Left lung (tissue), 10 donors: ENCODE data around the gene SUSD1. TPM values are rescaled to one million over a fixed set of nuclear protein-coding genes. Genes with fewer than 3 reads are reported as not detected.

Source experiments
- ATAC-seq: fragments of 200-7000 bp; cut with Tn5 transposase; one replicate; pipeline ENCODE4 v1.9.1; 2020; ENCODE audit warnings: moderate library complexity
- DNase-seq, 4 donors: peaks; one replicate each; pipeline ENCODE4 v3.0.0-alpha.2; 2013 to 2020
- H3K27ac ChIP-seq, 2 donors: fragments of 200-600 bp; sonication (generic) in 1 of 2; one replicate each; pipeline versions ENCODE4 v1.5.0 to v1.8.0; 2020 to 2021
- H3K27me3 ChIP-seq, 2 donors: fragments of 200-600 bp; sonication (generic) in 1 of 2; one replicate each; pipeline versions ENCODE4 v1.5.0 to v1.8.0; 2020 to 2021
- H3K36me3 ChIP-seq, 2 donors: fragments of 200-600 bp; sonication (generic) in 1 of 2; one replicate each; pipeline versions ENCODE4 v1.5.0 to v1.8.0; 2020 to 2021
- H3K4me1 ChIP-seq, 2 donors: fragments of 200-600 bp; one replicate each; pipeline ENCODE4 v1.8.0; 2021
- H3K4me3 ChIP-seq, 2 donors: fragments of 200-600 bp; sonication (generic) in 1 of 2; one replicate each; pipeline versions ENCODE4 v1.5.0 to v1.8.0; 2020 to 2021; ENCODE audit warnings: mild to moderate bottlenecking in 1 of 2
- H3K9me3 ChIP-seq, 2 donors: fragments of 200-600 bp; sonication (generic) in 1 of 2; one replicate each; pipeline versions ENCODE4 v1.5.0 to v1.8.0; 2020 to 2021
- intact Hi-C, 2 donors: fragments of 100-400 bp; cut with DNase I; formaldehyde crosslinking; loops; one replicate each; pipeline versions ENCODE4 v1.11.2 to v1.14.2; 2022
- polyA plus RNA-seq, 6 donors: library from polyadenylated mRNA; unstranded; fragments of 120-200 nt; gene quantifications; one replicate each; pipeline ENCODE4 v1.2.1, GENCODE V29; 2013; ENCODE audit not compliant: insufficient read length in 6 of 6
- total RNA-seq, 2 donors: library from RNA; stranded (reverse); fragmentation: NEBNext Ultra II Directional; extraction: Animal tissue kit (Norgen Biotek cat#: 25700); gene quantifications; one replicate each; pipeline ENCODE4 v1.2.1, GENCODE V29; 2021
- TF ChIP-seq, protein P1 (sequence below), 2 donors: fragments of 200-600 bp; sonication (generic) in 1 of 2; IDR thresholded peaks; one replicate each; pipeline versions ENCODE4 v1.5.0 to v1.8.0; 2021; ENCODE audit warnings: antibody characterized with exemption in 2 of 2
- donor health status: DM: no; HTN: yes; CAD: no.
- donor health status: DM: no; HTN: no; CAD: no.

Gene SUSD1
- total and polyA plus RNA-seq, 8 donors = 26.7 to 41.8 (median 32.8) TPM

DNA sequence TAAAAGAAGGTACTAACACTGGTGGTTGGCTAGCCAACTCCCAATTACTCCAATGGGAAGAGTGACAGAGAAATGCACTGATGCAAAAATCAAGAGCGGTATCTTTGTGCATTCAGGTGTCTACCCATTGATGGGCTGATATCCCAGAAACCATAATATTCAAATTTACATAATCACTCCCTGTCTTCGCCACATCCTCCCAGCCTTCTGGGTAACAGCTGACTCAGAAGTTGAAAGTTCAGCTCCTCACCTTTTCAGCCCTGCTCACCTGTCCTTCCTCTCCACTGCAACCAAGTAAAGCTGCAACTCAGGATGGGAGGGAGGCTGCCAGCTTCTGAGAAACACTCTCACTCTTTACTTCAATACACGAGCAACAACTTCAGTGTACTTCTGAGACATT, 6.9 kb downstream of the SUSD1 start:
- no peak for ATAC-seq
- Histone ChIP-seq H3K9me3 (no peaks in the 10 kb centered on the region), H3K4me1 (peaks cover 0 to 38% of the 10 kb centered on the region in 2 donors), H3K36me3 (no peaks in the 10 kb centered on the region), H3K4me3 (no peak overlapping the region), H3K27me3 (no peaks in the 10 kb centered on the region), H3K27ac (no peak overlapping the region)
- TF ChIP-seq, protein P1, sequence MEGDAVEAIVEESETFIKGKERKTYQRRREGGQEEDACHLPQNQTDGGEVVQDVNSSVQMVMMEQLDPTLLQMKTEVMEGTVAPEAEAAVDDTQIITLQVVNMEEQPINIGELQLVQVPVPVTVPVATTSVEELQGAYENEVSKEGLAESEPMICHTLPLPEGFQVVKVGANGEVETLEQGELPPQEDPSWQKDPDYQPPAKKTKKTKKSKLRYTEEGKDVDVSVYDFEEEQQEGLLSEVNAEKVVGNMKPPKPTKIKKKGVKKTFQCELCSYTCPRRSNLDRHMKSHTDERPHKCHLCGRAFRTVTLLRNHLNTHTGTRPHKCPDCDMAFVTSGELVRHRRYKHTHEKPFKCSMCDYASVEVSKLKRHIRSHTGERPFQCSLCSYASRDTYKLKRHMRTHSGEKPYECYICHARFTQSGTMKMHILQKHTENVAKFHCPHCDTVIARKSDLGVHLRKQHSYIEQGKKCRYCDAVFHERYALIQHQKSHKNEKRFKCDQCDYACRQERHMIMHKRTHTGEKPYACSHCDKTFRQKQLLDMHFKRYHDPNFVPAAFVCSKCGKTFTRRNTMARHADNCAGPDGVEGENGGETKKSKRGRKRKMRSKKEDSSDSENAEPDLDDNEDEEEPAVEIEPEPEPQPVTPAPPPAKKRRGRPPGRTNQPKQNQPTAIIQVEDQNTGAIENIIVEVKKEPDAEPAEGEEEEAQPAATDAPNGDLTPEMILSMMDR (IDR thresholded peaks at IDR 0.05) = no peak
- intact Hi-C loops = no loop called here
- DNase-seq = no peak

DNA sequence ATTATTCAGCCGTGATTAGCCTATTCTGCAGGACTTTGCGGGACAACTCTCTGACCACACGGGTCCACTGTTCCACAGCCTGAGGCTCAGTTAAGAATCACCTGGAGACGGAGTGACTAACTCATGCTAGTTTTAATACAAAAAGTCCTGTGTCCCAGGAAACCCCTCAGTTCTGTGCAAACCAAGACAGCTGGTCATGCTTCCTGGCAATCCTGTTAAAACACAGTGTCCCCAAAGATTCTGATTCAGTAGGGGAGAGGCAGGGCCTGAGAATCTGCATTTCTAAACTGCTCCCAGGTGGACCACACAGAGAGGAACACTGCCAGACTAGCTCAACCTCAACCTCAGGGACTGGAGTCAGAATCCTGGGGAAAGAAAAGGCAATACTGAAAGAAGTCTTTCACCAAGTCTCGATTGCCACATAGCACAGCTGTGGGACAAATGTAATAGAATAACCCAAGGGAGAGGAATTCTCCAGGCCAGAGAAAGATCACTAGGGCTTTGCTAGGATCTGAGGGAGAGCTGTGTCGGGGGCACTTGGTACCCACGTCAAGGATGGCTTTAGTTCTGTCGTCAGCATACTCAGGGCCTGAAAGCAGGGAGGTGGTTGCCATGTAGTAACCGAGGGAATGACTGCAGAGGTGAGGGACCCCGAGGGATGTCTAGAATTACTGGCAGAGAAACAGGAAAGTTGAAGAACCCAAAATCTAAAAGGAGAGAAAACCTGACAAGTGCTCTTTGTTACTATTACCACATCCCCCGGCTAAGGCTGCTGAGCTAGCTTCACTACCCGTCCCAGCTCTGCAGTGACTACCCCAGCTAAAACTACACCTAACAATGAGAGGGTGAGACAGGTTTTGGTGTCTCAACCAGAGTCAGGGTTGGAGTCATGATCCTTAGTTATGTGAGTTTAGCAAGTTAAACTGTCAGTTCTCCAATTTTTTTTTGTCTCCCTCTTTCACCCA, 8.6 kb downstream of the SUSD1 start:
- intact Hi-C loops = no loop called here
- ATAC-seq = peak; percentile 37

DNA sequence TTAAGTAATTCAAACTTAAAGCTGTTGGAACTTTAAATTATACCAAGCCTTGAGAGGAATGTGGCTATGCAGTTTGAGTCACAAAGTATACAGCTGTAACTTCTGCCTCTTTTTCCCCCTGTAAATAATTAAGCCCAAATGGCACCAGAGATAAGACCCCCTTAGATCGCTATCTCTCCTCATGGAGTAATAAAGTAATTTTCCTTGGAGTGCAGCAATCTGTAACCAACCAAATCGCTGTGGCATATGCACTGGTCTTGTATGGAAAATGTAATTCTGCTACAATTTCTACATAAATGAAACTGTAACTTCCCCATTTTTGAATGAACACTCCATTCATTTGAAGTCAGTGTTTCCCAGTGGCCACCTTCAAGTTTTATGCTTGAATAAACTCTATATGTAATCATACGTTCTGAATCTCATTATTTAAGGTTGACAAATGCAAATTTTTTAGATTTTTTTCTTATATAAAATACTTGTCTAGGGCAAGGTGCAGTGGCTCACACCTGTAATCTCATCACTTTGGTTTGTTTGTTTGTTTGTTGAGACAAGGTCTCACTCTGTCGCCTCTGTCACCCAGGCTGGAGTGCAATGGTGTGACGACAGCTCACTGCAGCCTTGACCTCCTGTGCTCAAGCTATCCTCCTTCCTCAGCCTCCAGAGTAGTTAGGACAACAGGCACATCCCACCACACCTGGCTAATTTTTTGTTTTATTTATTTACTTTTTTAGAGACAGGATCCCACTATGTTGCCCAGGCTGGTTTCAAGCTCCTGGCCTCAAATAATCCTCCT, 12.3 kb downstream of the SUSD1 start:
- Histone ChIP-seq H3K4me3 (no peak overlapping the region), H3K4me1 (peaks cover 0 to 18% of the 10 kb centered on the region in 2 donors), H3K9me3 (no peaks in the 10 kb centered on the region), H3K36me3 (no peaks in the 10 kb centered on the region), H3K27ac (no peak overlapping the region), H3K27me3 (no peaks in the 10 kb centered on the region)
- DNase-seq (no peak), ATAC-seq (no peak)
- intact Hi-C loops = no loop called here
- TF ChIP-seq, protein P1 (IDR thresholded peaks at IDR 0.05) = no peak

More for the DNA sequence above, 8.6 kb downstream of the SUSD1 start:
- no peaks in the 10 kb centered on the region for H3K9me3 ChIP-seq
- peaks cover 0 to 36% of the 10 kb centered on the region in 2 donors for H3K4me1 ChIP-seq
- DNase-seq = no peak
- no peaks in the 10 kb centered on the region for H3K27me3 ChIP-seq
- no peaks in the 10 kb centered on the region for H3K36me3 ChIP-seq
- H3K4me3 ChIP-seq = no peak overlapping the region
- TF ChIP-seq, protein P1 (IDR thresholded peaks at IDR 0.05) = no peak
- H3K27ac ChIP-seq = no peak overlapping the region

DNA sequence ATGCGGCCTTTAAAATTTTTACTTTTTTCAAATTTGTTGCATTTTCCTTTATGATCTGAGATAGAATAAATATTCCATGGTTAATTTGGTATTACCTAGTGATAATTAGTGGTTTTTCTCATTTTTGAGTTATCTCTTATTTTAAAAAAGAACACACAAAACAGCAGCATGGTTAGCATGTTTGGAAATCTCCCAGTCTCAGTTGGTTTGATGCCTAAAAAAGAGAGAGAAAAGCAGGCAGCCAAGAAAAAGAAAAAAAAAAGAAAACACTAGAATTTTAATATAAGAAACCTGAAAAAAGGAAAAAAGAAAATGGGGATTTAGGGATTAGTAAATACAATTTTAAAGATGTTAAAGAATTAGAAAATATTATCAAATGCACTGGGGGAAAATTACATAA, 15.3 kb downstream of the SUSD1 start:
- H3K36me3 ChIP-seq = peaks cover 0 to 9% of the 10 kb centered on the region in 2 donors
- H3K9me3 ChIP-seq = no peaks in the 10 kb centered on the region
- H3K4me1 ChIP-seq = peaks cover 0 to 10% of the 10 kb centered on the region in 2 donors
- no peak overlapping the region for H3K27ac ChIP-seq
- intact Hi-C loops = no loop called here
- no peak for DNase-seq
- no peaks in the 10 kb centered on the region for H3K27me3 ChIP-seq
- no peak for ATAC-seq
- no peak overlapping the region for H3K4me3 ChIP-seq
- TF ChIP-seq, protein P1 (IDR thresholded peaks at IDR 0.05) = no peak
